Measurements from ENCODE around the gene SLIT3.

GRCh38 chr5:168740811-168741213 lies 560.1 kb downstream of the SLIT3 start:
- TF ChIP-seq ZNF202 (tag by site-specific recombination; IDR thresholded peaks at IDR 0.05; ENCODE audit: borderline replicate concordance) (no peak), ZNF133 (tag by site-specific recombination; IDR thresholded peaks at IDR 0.05) (no peak), ZBTB8A (tag by site-specific recombination; IDR thresholded peaks at IDR 0.05) (no peak), CTCF (tag by site-specific recombination; IDR thresholded peaks at IDR 0.05) (no peak), MYNN (tag by site-specific recombination; IDR thresholded peaks at IDR 0.05; ENCODE audit: borderline replicate concordance) (no peak)
